SK-N-MC (cell line): Measurements from ENCODE around the gene PGAM2.

Experiments
- EZH2 ChIP-seq: fragments of 200-600 bp; sonication (generic); IDR thresholded peaks from one replicate; pipeline ENCODE4 v1.6.1; 2017; ENCODE audit warnings: antibody characterized with exemption
- POLR2AphosphoS5 ChIP-seq: IDR thresholded peaks from 2 replicates; pipeline ENCODE4 v1.6.1; 2012; ENCODE audit warnings: mild to moderate bottlenecking, low read depth, low read length, borderline replicate concordance

DNA sequence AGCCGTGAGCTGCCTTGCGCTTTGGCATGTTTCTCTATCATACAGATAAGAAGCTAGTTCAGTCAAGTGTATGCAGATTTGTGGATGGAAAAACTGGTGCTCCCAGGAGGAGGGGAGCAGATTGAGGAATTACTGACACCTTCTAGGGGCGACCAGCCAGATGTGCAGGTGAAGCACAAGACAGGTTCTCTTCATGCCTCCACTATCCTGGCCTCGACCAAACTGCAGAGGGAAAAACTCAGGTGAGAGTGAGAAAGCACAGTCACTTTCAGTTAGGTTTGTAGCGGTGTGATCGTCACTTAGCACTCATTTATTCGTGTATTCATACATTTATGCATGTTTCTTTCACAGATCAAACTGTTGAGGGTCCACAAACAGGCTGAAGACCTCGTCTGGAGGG is 21.5 kb downstream of the PGAM2 start:
- TF ChIP-seq POLR2AphosphoS5 (no peak), EZH2 (no peak)
